ENCODE results near the gene IL27RA.
"Not testable (repeated sequence)": the region's sequence is repeated elsewhere in the genome, so short reads cannot be mapped to it uniquely, and the experiment has no call there.

DNA sequence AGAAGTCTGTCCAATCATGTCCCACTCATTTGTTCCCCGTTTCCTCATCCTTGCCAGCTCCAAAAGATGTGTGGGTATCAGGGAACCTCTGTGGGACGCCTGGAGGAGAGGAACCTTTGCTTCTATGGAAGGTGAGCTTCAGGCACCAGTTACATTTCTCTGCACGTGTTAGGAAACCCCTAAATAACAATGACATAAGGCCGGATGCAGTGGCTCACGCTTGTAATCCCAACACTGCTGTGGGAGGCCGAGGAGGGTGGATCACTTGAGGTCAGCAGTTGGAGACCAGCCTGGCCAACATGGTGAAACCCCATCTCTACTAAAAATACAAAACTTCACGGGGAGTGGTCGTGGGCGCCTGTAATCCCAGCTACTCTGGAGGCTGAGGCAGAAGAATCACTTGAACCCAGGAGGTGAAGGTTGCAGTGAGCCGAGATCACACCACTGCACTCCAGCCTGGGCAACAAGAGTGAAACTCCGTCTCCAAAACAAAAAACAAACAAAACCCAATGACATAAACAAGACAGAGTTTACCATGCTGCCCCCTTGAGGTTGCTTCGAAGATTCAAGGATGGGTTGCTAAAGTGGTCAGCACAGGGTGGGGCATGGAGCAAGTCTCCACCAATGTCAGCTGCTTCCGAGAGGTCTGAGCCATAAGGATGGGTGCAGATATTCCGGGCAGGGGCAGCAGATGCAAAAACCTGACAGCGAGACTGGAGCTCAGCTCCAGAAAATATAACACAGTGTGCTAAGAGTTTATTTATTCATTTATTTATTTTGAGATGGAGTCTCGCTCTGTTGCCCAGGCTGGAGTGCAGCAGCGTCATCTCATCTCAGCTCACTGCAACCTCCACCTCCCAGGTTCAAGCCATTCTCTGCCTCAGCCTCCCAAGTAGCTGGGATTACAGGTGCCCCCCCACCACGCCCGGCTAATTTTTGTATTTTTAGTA is 11.4 kb downstream of the IL27RA start:
- peak; percentile 68 for TF ChIP-seq CTCF (IDR thresholded peaks at IDR 0.05; ENCODE audit: borderline replicate concordance, extremely low read depth, low read length, poor library complexity, severe bottlenecking)
- TF ChIP-seq EZH2 (IDR thresholded peaks at IDR 0.05; ENCODE audit: borderline replicate concordance, low read depth, low read length, severe bottlenecking): not testable (repeated sequence)

Measured in DND-41 (cell line).